Lower leg skin (tissue), 3 donors: Measurements from ENCODE around the gene ACOX1.

Source experiments
- POLR2A ChIP-seq, 2 donors: fragments of 450-650 bp; IDR thresholded peaks; one replicate each; pipeline ENCODE4 v1.6.1; 2016 to 2017; ENCODE audit warnings: antibody characterized with exemption in 2 of 2, mild to moderate bottlenecking in 1 of 2, moderate library complexity in 1 of 2
- TF ChIP-seq, protein P1 (sequence below), 3 donors: fragments of 450-650 bp; IDR thresholded peaks; one replicate each; pipeline ENCODE4 v1.5.1; 2016; ENCODE audit warnings: antibody characterized with exemption in 3 of 3, mild to moderate bottlenecking in 3 of 3, moderate library complexity in 2 of 3

DNA sequence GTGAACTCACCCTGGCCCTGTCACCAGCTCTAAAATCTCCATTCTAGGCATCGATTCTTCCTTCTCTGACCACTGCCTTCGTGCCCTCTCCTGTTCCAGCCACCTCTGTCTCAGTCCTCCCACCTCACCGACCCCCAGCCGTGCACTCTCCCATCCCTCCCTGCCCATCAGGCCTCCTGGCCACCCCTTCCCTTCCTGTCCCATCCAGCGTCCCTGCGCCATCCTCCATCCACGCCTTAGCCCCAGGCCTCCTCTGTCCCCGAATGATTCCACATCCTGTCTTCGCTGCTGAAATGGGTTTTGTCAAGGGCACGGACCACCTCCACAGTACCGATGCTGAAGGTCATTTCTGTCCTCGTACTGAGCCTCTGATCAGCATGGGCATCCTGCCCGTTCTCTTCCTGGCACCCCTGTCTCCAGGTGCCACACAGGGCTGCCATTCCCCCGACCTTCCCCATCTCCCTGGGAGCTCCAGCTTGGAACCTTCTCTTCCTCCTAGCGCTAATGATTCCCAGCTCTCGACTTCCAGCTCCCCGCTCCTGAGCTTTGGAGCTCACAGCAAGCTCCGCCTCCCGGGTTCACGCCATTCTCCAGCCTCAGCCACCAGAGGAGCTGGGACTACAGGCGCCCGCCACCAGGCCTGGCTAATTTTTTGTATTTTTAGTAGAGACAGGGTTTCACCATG is 84.8 kb downstream of the ACOX1 start:
- no peak for TF ChIP-seq POLR2A (IDR thresholded peaks at IDR 0.05)
- TF ChIP-seq, protein P1, sequence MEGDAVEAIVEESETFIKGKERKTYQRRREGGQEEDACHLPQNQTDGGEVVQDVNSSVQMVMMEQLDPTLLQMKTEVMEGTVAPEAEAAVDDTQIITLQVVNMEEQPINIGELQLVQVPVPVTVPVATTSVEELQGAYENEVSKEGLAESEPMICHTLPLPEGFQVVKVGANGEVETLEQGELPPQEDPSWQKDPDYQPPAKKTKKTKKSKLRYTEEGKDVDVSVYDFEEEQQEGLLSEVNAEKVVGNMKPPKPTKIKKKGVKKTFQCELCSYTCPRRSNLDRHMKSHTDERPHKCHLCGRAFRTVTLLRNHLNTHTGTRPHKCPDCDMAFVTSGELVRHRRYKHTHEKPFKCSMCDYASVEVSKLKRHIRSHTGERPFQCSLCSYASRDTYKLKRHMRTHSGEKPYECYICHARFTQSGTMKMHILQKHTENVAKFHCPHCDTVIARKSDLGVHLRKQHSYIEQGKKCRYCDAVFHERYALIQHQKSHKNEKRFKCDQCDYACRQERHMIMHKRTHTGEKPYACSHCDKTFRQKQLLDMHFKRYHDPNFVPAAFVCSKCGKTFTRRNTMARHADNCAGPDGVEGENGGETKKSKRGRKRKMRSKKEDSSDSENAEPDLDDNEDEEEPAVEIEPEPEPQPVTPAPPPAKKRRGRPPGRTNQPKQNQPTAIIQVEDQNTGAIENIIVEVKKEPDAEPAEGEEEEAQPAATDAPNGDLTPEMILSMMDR (IDR thresholded peaks at IDR 0.05): no peak
